GM10248 (cell line): ENCODE data around the gene NSD2.
"Not testable (repeated sequence)": the region's sequence is repeated elsewhere in the genome, so short reads cannot be mapped to it uniquely, and the experiment has no call there.

Experiments used
- CTCF ChIA-PET: fragments of 300-600 bp; sonication (Branson Sonifier 250); formaldehyde crosslinking; extraction: SDS; loops from one replicate; lab custom pipeline; 2021; ENCODE audit warnings: antibody characterized with exemption; lab: Yijun Ruan, JAX
- POLR2A ChIA-PET: fragments of 350-650 bp; sonication (Branson Sonifier 250); formaldehyde crosslinking; extraction: SDS; loops from one replicate; lab custom pipeline; 2020; ENCODE audit warnings: antibody characterized with exemption; lab: Yijun Ruan, JAX
- DNase-seq: peaks from one replicate; pipeline ENCODE4 v3.0.0; 2012; ENCODE audit errors: extremely low spot score
- TF ChIP-seq, protein P1 (sequence below): IDR thresholded peaks from 2 replicates; pipeline ENCODE4 v1.5.1; 2012; ENCODE audit warnings: mild to moderate bottlenecking, low read depth; ENCODE audit errors: extremely low read depth, missing control alignments, control extremely low read depth

NSD2 gene

DNA sequence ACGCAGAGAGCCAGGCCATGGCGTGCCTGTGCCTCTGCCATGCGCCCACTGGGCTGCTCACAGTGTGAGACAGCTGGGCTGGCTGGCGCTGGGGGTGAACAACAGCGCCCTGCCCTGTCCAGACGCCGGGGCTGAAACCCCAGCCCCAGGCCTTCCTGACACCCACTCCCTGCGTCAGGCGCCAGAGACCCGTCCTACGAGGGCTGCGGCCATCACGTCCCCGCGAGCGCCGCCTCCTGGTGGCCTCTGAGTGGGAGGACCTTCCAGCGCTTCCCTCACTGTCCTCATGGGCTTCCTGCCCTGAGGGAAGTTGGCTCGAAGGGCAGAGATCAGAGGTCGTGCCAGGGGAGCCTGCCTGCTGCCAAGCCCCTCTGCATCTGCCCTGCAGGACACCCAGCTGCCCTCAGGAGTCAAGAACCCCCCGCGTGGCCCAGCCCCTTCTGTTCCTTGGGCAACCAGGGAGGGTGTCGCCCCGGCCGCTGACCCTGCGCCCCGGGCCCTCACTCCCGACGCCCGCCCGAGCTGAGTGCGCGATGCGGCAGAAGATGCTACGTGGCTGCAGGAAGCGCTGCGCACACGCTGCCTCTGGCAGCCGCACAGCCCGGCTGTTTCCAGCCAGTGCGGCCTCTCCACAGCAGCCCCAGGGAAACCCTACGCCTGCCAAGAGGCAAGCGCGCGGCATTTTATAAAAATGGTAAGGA is 121.4 kb downstream of the NSD2 start:
- ChIA-PET CTCF (no interaction called here), POLR2A (no interaction called here)
- DNase-seq, result no peak
- TF ChIP-seq, protein P1, sequence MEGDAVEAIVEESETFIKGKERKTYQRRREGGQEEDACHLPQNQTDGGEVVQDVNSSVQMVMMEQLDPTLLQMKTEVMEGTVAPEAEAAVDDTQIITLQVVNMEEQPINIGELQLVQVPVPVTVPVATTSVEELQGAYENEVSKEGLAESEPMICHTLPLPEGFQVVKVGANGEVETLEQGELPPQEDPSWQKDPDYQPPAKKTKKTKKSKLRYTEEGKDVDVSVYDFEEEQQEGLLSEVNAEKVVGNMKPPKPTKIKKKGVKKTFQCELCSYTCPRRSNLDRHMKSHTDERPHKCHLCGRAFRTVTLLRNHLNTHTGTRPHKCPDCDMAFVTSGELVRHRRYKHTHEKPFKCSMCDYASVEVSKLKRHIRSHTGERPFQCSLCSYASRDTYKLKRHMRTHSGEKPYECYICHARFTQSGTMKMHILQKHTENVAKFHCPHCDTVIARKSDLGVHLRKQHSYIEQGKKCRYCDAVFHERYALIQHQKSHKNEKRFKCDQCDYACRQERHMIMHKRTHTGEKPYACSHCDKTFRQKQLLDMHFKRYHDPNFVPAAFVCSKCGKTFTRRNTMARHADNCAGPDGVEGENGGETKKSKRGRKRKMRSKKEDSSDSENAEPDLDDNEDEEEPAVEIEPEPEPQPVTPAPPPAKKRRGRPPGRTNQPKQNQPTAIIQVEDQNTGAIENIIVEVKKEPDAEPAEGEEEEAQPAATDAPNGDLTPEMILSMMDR, result no peak

DNA sequence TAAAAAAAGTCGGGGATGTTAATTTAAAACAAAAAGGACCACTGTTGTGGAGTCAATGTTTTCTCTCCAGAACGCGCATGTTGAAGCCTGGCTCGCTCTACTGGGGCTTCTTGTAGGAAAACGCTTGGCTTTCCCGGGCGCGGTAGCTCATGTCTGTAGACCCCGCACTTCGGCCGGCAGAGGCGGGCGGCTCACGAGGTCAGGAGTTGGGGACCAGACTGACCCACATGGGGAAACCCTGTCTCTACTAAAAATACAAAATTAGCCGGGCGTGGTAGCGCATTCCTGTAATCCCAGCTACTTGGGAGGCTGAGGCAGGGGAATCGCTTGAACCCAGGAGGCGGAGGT is 122.0 kb downstream of the NSD2 start:
- DNase-seq, result no peak
- ChIA-PET CTCF (no interaction called here), POLR2A (interaction anchor here (0.6 kb wide), 1 partner anchor 117 kb away, joined by 4 read pairs; no protein-coding TSS in a partner anchor)
- TF ChIP-seq, protein P1, result no peak

DNA sequence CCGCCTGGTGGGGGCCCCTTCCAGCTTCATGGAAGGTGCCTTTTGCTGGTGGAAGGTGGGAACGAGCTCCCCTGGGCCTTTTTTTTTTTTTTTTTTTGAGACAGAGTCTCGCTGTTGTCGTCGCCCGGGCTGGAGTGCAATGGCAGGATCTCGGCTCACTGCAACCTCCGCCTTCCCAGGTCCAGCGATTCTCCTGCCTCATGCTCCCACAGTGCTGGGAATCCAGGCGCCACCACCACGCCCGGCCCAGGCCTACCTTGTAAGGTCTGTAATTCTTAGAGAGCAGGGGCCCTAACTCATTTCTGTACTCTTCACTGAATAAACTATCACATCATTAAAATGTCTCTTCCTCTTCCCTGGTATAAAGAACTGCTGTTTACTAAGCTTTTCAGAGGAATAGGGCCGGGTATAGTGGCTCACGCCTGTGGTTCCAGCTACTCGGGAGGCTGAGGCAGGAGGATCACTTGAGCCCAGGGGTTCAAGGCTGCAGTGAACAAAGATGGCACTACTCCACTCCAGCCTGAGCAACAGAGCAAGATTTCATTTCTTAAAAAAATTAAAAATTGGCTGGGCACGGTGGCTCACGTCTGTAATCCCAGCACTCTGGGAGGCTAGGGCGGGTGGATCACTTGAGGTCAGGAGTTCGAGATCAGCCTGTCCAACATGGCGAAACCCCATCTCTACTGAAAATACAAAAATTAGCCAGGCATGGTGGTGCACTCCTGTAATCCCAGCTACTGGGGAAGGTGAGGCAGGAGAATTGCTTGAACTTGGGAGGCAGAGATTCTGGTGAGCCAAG is 122.7 kb downstream of the NSD2 start:
- CTCF ChIA-PET, result not testable (repeated sequence)

DNA sequence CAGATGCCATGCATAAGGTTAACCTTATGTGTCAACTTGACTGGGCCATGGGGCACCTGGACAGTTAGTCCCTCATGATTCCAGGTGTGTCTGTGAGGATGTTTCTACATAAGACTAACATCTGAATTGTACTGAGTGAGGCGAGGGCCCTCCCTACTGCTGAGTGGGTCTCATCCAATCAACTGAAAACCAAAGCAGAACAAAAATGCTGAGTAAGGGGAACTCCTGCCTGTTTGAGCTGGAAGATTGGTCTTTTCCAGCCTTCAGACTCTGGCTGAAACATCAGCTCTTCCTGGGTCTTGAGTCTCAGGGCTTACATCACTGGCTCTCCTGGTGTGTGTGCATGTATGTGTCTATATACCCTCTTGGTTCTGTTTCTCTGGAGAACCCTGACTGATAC is 123.7 kb downstream of the NSD2 start:
- no peak for DNase-seq
- CTCF ChIA-PET, result interaction anchor here (1.0 kb wide), 1 partner anchor 14 kb away, joined by 6 read pairs; the partner anchor contains the start of gene NELFA
- POLR2A ChIA-PET, result no interaction called here
- TF ChIP-seq, protein P1, result no peak

More for the DNA sequence above, 122.7 kb downstream of the NSD2 start:
- POLR2A ChIA-PET, result interaction anchor here (0.6 to 0.7 kb wide), 2 partner anchors 13 to 117 kb away, joined by 4 read pairs; no protein-coding TSS in a partner anchor
- DNase-seq, result not testable (repeated sequence)

DNA sequence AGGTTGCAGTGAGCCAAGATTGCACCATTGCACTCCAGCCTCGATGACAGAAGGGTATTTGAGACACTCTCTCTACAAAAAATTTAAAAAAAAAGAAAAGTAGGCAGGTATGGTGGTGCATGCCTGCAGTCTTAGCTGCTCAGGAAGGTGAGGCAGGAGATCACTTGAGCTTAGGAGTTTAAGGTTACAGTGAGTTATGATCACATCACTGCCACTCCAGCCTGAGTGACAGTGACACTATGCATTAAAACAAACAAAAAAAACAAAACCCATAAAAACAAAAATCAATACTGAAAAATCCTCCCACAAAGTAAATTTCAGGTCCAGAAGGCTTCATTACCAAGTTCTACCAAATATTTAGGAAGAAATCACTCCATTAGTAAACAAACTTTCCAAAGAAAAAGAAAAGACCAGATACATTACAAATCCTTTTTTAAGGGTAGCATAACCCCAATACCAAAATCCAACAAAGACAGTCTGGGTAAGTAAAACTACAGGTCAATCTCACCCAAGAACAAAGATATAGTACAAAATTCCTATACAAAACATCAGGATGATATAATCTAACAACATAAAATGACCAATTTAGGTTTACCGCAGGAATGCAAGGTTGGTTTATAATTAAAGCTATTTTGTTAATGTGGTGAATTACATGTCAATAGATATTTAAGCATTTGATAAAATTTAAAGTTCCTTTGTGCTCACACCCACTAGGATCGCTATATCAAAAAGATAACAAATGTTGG is 125.8 kb downstream of the NSD2 start:
- DNase-seq, result no peak
- CTCF ChIA-PET, result interaction anchor here (1.9 kb wide), 1 partner anchor 10 kb away, joined by 6 read pairs; no protein-coding TSS in a partner anchor
- POLR2A ChIA-PET, result no interaction called here
- TF ChIP-seq, protein P1, result no peak

DNA sequence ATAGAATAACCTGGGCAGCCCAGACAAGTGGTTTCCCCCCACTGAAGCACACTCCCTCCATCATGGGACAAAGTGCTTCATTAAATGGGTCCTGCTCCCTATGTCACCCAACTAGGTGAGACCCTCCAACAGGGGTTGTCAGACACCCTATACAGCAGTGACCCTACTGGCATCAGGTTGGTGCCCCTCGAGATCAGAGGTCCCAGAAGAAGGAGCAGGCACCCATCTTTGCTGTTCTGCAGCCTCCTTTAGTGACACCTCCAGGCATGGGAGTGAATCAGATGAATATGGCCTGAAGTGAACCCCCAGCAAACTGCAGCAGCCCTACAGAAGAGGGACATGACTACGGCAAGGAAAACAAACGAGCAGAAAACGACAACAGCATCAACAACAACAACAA is 126.5 kb downstream of the NSD2 start:
- no peak for DNase-seq
- ChIA-PET POLR2A (no interaction called here), CTCF (no interaction called here)
- TF ChIP-seq, protein P1, result no peak
